Left ventricle myocardium inferior (tissue), 1 donor: ENCODE results near the gene NLGN1. TPM values are rescaled to one million over a fixed set of nuclear protein-coding genes. Genes with fewer than 3 reads are reported as not detected.

Experiments
- DNase-seq: peaks from one replicate; pipeline ENCODE4 v3.0.0-alpha.2; 2020
- H3K27ac ChIP-seq: fragments of 200-600 bp; replicated peaks from 2 replicates; pipeline ENCODE4 v1.8.0; 2021
- H3K27me3 ChIP-seq: fragments of 200-600 bp; 2 replicates; pipeline ENCODE4 v1.8.0; 2021; ENCODE audit warnings: low read depth
- H3K36me3 ChIP-seq: fragments of 200-600 bp; 2 replicates; pipeline ENCODE4 v1.8.0; 2021
- H3K4me1 ChIP-seq: fragments of 200-600 bp; 2 replicates; pipeline ENCODE4 v1.8.0; 2021
- H3K4me3 ChIP-seq: fragments of 200-600 bp; 2 replicates; pipeline ENCODE4 v1.8.0; 2021; ENCODE audit warnings: mild to moderate bottlenecking, moderate library complexity
- H3K9me3 ChIP-seq: fragments of 200-600 bp; replicated peaks from 2 replicates; pipeline ENCODE4 v1.8.0; 2021
- CTCF ChIP-seq: fragments of 200-600 bp; IDR thresholded peaks from 2 replicates; pipeline ENCODE4 v1.8.0; 2021; ENCODE audit warnings: antibody characterized with exemption, mild to moderate bottlenecking, borderline replicate concordance
- intact Hi-C: fragments of 100-400 bp; cut with micrococcal nuclease; formaldehyde crosslinking; loops from one replicate; pipeline ENCODE4 v1.11.0; 2022
- total RNA-seq: library from RNA; stranded (reverse); fragmentation: NEBNext Ultra II Directional; extraction: Animal tissue kit (Norgen Biotek cat#: 25700); gene quantifications from one replicate; pipeline ENCODE4 v1.2.1, GENCODE V29; 2021
- donor health status: DM: no; HTN: yes; CAD: no; lungs with severe emphysema.

NLGN1 gene
- total RNA-seq, 1 donor from 2014 or later = 13.7 TPM

- H3K9me3 ChIP-seq = no peaks in the 10 kb centered on the region
- no peak overlapping the region for H3K27ac ChIP-seq
- no peak for DNase-seq
- no peaks in the 10 kb centered on the region for H3K4me1 ChIP-seq
- no peaks in the 10 kb centered on the region for H3K27me3 ChIP-seq
- TF ChIP-seq CTCF = no peak
- intact Hi-C loops = no loop called here
- no peaks in the 10 kb centered on the region for H3K36me3 ChIP-seq
- H3K4me3 ChIP-seq = no peak overlapping the region
These were observed 253.1 kb downstream of the NLGN1 start for GRCh38 chr3:173650596-173650995.

- no peak for DNase-seq
- Histone ChIP-seq H3K36me3 (no peaks in the 10 kb centered on the region), H3K4me3 (no peak overlapping the region), H3K4me1 (no peaks in the 10 kb centered on the region), H3K9me3 (no peaks in the 10 kb centered on the region), H3K27ac (no peak overlapping the region), H3K27me3 (no peaks in the 10 kb centered on the region)
- intact Hi-C loops = no loop called here
- TF ChIP-seq CTCF = no peak
These were observed 254.5 kb downstream of the NLGN1 start for GRCh38 chr3:173652093-173652492.

GRCh38 chr3:173653781-173654180 lies 256.2 kb downstream of the NLGN1 start:
- no peaks in the 10 kb centered on the region for H3K27me3 ChIP-seq
- H3K9me3 ChIP-seq = no peaks in the 10 kb centered on the region
- no peaks in the 10 kb centered on the region for H3K4me1 ChIP-seq
- H3K36me3 ChIP-seq = no peaks in the 10 kb centered on the region
- H3K4me3 ChIP-seq = no peak overlapping the region
- no peak for DNase-seq
- no peak for TF ChIP-seq CTCF
- no peak overlapping the region for H3K27ac ChIP-seq
- intact Hi-C loops = no loop called here

- intact Hi-C loops = no loop called here
- Histone ChIP-seq H3K4me3 (no peak overlapping the region), H3K9me3 (no peaks in the 10 kb centered on the region), H3K27me3 (no peaks in the 10 kb centered on the region), H3K4me1 (no peaks in the 10 kb centered on the region), H3K27ac (no peak overlapping the region), H3K36me3 (no peaks in the 10 kb centered on the region)
- no peak for TF ChIP-seq CTCF
- no peak for DNase-seq
These were observed 262.4 kb downstream of the NLGN1 start for GRCh38 chr3:173659972-173660371.

GRCh38 chr3:173660645-173661299 lies 263.2 kb downstream of the NLGN1 start:
- no peak for TF ChIP-seq CTCF
- intact Hi-C loops = no loop called here
- no peak for DNase-seq
- no peaks in the 10 kb centered on the region for H3K36me3 ChIP-seq
- no peaks in the 10 kb centered on the region for H3K4me1 ChIP-seq
- H3K9me3 ChIP-seq = no peaks in the 10 kb centered on the region
- H3K27ac ChIP-seq = no peak overlapping the region
- H3K27me3 ChIP-seq = no peaks in the 10 kb centered on the region
- no peak overlapping the region for H3K4me3 ChIP-seq
